Prostate gland (tissue), 2 donors: ENCODE results near the gene TMEM108.

Experiments used
- CTCF ChIP-seq, 4 experiments: fragments of 200-600 bp in 2 of 4; fragments of 450-650 bp in 2 of 4; sonication (generic) in 2 of 4; IDR thresholded peaks; 1 replicate in 3 of 4; 2 replicates in 1 of 4; pipeline ENCODE4 v1.5.1; 2016 to 2019; ENCODE audit warnings: antibody characterized with exemption in 4 of 4, mild to moderate bottlenecking in 2 of 4, moderate library complexity in 2 of 4
- POLR2A ChIP-seq: fragments of 450-650 bp; IDR thresholded peaks from one replicate; pipeline ENCODE4 v1.6.1; 2016; ENCODE audit warnings: antibody characterized with exemption, mild to moderate bottlenecking

- TF ChIP-seq CTCF (IDR thresholded peaks at IDR 0.05) (no peak), POLR2A (no peak)
Measured at GRCh38 chr3:133248389-133248788, 210.2 kb downstream of the TMEM108 start.
